Loucy (cell line): Measurements from ENCODE around the gene NR2F1-AS1.

Experiments used
- H2AFZ ChIP-seq: fragments of 200-600 bp; sonication (generic); 2 replicates; pipeline ENCODE4 v1.6.0; 2016; ENCODE audit warnings: antibody characterized with exemption, mild to moderate bottlenecking, low read length, moderate library complexity
- H3F3A ChIP-seq: fragments of 200-600 bp; 2 replicates; pipeline ENCODE4 v1.6.0; 2016; ENCODE audit warnings: antibody characterized with exemption, low read depth, mild to moderate bottlenecking
- H3K27me3 ChIP-seq: fragments of 200-600 bp; sonication (generic); 2 replicates; pipeline ENCODE4 v1.6.1; 2014; ENCODE audit warnings: low read length, mild to moderate bottlenecking; ENCODE audit not compliant: insufficient read depth, poor library complexity, severe bottlenecking
- H3K36me3 ChIP-seq: fragments of 200-600 bp; sonication (generic); 2 replicates; pipeline ENCODE4 v1.6.1; 2016; ENCODE audit warnings: low read length; ENCODE audit not compliant: insufficient read depth
- H3K4me1 ChIP-seq: fragments of 200-600 bp; sonication (generic); 2 replicates; pipeline ENCODE4 v1.5.1; 2014; ENCODE audit warnings: low read length, mild to moderate bottlenecking; ENCODE audit not compliant: insufficient read depth, poor library complexity, severe bottlenecking
- H3K4me2 ChIP-seq: fragments of 200-600 bp; sonication (generic); 2 replicates; pipeline ENCODE4 v1.6.0; 2014; ENCODE audit warnings: antibody characterized with exemption, low read length, low read depth, mild to moderate bottlenecking; ENCODE audit not compliant: poor library complexity, severe bottlenecking
- H3K4me3 ChIP-seq: fragments of 200-600 bp; sonication (generic); 2 replicates; pipeline ENCODE4 v1.5.1; 2014; ENCODE audit warnings: low read length, mild to moderate bottlenecking, mixed read lengths; ENCODE audit not compliant: poor library complexity, severe bottlenecking
- H3K79me2 ChIP-seq: fragments of 200-600 bp; sonication (generic); 2 replicates; pipeline ENCODE4 v1.6.1; 2014; ENCODE audit warnings: low read length; ENCODE audit not compliant: insufficient read depth
- H3K9ac ChIP-seq: fragments of 200-600 bp; sonication (generic); 2 replicates; pipeline ENCODE4 v1.6.0; 2014; ENCODE audit warnings: mild to moderate bottlenecking, low read depth, low read length, moderate library complexity; ENCODE audit not compliant: poor library complexity, severe bottlenecking
- H3K9me2 ChIP-seq: fragments of 200-600 bp; sonication (generic); replicated peaks from 2 replicates; pipeline ENCODE4 v1.6.1; 2016; ENCODE audit warnings: low read depth, low read length, mixed read lengths
- H3K9me3 ChIP-seq: fragments of 200-600 bp; sonication (generic); 2 replicates; pipeline ENCODE4 v1.6.1; 2014; ENCODE audit warnings: mild to moderate bottlenecking, antibody characterized with exemption, low read length, low read depth; ENCODE audit not compliant: insufficient read depth
- H4K20me1 ChIP-seq: fragments of 200-600 bp; sonication (generic); 2 replicates; pipeline ENCODE4 v1.6.0; 2014; ENCODE audit warnings: antibody characterized with exemption, low read length, mild to moderate bottlenecking; ENCODE audit not compliant: insufficient read depth, poor library complexity, severe bottlenecking
- EZH2phosphoT487 ChIP-seq: fragments of 200-600 bp; IDR thresholded peaks from 2 replicates; pipeline ENCODE4 v1.6.1; 2018; ENCODE audit warnings: antibody characterized with exemption, mild to moderate bottlenecking, moderate library complexity, borderline replicate concordance
- TF ChIP-seq, protein P1 (sequence below): fragments of 200-600 bp; sonication (generic); conservative IDR thresholded peaks from 2 replicates; pipeline ENCODE4 v1.5.1; 2014; ENCODE audit warnings: mild to moderate bottlenecking, antibody characterized with exemption, low read length

The NR2F1-AS1 gene

DNA sequence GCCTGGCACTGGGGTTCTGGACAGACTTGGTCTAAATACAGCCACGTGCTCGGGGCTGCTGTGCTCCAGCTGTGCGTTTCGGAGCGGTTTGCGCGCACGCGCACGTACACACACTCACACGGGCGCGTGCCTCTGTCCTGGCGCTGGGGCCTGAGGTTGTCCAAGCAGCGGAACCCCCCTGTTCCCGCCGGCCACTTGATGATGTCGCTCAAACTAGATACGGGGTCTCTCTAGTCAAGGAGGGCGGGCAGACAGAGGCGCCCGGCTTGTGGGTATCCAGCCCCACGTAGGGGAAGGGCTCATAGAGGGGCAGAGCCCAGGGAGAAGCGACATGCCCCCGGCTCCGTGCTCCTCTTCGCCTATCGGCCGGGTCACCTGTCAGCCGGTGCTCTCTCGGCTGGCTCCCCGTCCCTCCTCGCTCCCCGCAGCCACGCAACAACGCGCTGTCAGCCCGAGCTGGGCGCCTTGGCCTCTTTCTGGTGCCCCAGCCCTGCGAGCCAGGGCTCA is 8.9 kb downstream of the NR2F1-AS1 start:
- H3F3A ChIP-seq, result no peaks in the 10 kb centered on the region
- no peak overlapping the region for H3K4me3 ChIP-seq
- no peak overlapping the region for H3K9ac ChIP-seq

DNA sequence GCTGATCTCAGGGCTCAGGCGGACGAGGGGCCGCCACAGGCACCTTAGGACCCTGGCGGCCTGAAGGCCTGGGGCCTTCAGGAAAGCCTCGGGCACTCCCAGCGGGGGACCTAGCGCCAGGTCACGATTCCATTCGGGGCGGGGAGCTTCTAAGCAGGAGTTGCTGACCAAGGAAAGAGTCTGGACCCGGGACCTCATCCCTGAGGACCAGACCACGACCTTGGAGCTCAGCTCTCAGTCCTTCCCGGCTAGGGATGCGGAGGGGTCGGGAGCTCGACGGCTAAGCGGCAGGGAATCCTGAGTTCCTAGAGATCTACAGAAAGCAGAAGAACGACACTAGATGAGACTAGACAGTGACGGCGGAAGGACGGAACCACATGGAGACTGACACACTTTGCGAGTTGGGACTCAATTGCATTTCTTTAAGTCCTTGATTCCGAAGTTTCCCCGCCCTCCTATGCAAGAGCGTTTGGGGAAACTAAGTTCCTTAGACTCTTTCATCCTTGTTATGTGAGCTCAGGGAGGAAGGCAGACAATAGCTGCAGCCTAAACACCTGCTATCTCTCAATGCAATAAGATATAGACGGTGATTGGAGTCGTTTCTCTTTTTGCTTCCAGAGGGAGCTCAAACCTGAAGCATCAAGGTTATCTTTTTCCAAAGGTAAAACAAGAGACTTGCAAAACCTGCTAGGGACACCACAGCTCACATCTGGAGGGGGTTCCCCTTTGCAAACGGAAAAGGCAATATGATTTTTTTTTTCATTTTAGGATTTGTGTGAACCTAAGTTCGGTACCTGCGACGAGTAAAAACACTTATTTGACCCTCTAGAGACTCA is 9.7 kb downstream of the NR2F1-AS1 start:
- no peaks in the 10 kb centered on the region for H3K9me3 ChIP-seq
- H3K27me3 ChIP-seq, result no peaks in the 10 kb centered on the region
- no peaks in the 10 kb centered on the region for H3K36me3 ChIP-seq
- H3K9me2 ChIP-seq, result no peaks in the 10 kb centered on the region
- no peaks in the 10 kb centered on the region for H3K79me2 ChIP-seq
- H3K4me1 ChIP-seq, result no peaks in the 10 kb centered on the region
- H3K4me3 ChIP-seq, result no peak overlapping the region
- TF ChIP-seq, protein P1, sequence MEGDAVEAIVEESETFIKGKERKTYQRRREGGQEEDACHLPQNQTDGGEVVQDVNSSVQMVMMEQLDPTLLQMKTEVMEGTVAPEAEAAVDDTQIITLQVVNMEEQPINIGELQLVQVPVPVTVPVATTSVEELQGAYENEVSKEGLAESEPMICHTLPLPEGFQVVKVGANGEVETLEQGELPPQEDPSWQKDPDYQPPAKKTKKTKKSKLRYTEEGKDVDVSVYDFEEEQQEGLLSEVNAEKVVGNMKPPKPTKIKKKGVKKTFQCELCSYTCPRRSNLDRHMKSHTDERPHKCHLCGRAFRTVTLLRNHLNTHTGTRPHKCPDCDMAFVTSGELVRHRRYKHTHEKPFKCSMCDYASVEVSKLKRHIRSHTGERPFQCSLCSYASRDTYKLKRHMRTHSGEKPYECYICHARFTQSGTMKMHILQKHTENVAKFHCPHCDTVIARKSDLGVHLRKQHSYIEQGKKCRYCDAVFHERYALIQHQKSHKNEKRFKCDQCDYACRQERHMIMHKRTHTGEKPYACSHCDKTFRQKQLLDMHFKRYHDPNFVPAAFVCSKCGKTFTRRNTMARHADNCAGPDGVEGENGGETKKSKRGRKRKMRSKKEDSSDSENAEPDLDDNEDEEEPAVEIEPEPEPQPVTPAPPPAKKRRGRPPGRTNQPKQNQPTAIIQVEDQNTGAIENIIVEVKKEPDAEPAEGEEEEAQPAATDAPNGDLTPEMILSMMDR, result no peak
- TF ChIP-seq EZH2phosphoT487, result no peak
- no peak overlapping the region for H3K4me2 ChIP-seq
- no peaks in the 10 kb centered on the region for H3F3A ChIP-seq
- H4K20me1 ChIP-seq, result no peaks in the 10 kb centered on the region
- H3K9ac ChIP-seq, result no peak overlapping the region
- no peak overlapping the region for H2AFZ ChIP-seq

More for the DNA sequence above, 8.9 kb downstream of the NR2F1-AS1 start:
- H3K9me2 ChIP-seq, result no peaks in the 10 kb centered on the region
- H3K4me1 ChIP-seq, result no peaks in the 10 kb centered on the region
- TF ChIP-seq, protein P1, result no peak
- TF ChIP-seq EZH2phosphoT487, result no peak
- H4K20me1 ChIP-seq, result no peaks in the 10 kb centered on the region
- H3K27me3 ChIP-seq, result no peaks in the 10 kb centered on the region
- no peak overlapping the region for H2AFZ ChIP-seq
- no peaks in the 10 kb centered on the region for H3K36me3 ChIP-seq
- H3K9me3 ChIP-seq, result no peaks in the 10 kb centered on the region
- no peak overlapping the region for H3K4me2 ChIP-seq
- H3K79me2 ChIP-seq, result no peaks in the 10 kb centered on the region

DNA sequence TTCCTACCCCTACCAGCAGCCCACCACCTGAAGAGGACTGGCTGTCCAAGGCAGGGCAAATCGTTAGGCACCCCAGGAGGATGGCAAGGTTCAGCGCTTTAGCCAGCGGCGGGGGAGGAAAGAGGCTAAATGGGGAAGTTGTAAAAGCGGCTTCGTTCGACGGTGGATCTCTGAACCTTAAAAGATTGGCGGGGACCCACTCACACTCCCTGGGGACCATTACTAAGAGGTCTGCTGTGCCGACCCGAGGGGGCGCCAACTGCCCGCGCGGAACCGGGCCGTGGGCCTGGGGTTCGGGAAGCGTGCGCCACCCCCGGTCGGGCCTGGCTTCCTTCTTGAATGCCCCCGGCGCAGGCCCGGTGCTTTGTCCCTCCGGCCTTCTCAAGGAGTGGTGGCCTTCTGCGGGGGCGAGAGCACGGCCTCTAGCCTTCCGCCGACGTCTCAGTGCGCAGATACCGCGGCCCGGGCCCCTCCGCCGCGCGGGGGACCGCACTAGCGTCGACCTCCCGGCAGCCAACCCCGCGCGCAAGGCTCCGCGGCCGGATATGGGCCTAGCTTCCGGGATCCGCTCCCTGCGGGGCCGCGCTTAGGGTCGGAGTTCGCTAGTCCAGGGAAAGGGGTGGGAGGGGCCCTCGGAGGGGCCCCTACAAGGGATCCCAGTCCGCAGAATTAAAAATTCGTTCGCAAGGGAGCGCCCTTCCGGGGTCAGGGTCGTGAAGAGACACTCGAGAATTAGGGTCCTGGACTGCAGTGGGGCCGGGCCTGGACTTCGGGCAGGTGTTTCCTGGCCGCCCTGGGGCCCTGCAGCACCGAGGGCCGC is 10.5 kb downstream of the NR2F1-AS1 start:
- Histone ChIP-seq H3F3A (no peaks in the 10 kb centered on the region), H3K9ac (no peak overlapping the region), H3K9me2 (no peaks in the 10 kb centered on the region), H2AFZ (no peak overlapping the region), H3K36me3 (no peaks in the 10 kb centered on the region), H3K9me3 (no peaks in the 10 kb centered on the region), H3K4me3 (no peak overlapping the region), H3K4me1 (no peaks in the 10 kb centered on the region), H3K27me3 (no peaks in the 10 kb centered on the region), H3K79me2 (no peaks in the 10 kb centered on the region), H4K20me1 (no peaks in the 10 kb centered on the region), H3K4me2 (no peak overlapping the region)
- TF ChIP-seq, protein P1, result no peak
- no peak for TF ChIP-seq EZH2phosphoT487
